Measurements from ENCODE around the gene JOSD2.
"Not testable (repeated sequence)": the region's sequence is repeated elsewhere in the genome, so short reads cannot be mapped to it uniquely, and the experiment has no call there.

JOSD2 gene

DNA sequence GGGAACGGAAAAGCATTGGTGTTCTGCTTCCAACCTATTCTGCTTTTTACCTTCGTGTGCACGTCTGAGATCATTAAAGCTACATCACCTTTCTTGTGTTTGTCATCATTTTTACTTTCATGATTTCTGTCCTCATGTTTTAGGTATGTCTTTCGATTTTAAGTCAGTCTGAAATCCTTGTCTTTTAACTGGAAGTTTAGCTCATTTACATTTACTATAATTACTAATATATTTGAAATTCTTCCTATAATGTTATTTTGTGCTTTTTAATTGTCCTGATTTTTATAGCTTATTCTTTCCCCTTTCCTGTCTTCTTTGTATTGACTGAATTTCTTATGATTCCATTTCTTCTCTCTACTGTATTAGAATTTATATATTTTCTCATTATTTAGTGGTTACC, 22.0 kb upstream of the JOSD2 start:
- Histone ChIP-seq H3K9me3 (peaks cover 5% of the 10 kb centered on the region), H3K27me3 (peaks cover 19% of the 10 kb centered on the region), H3K4me1 (ENCODE audit: control insufficient read depth in 1 of 2, insufficient read depth in 1 of 2, low read depth in 1 of 2, low read length in 1 of 2) (no peaks in the 10 kb centered on the region), H3K36me3 (no peaks in the 10 kb centered on the region), H3K4me3 (ENCODE audit: low read depth in 1 of 2, low read length in 1 of 2) (no peak overlapping the region), H3K27ac (no peak overlapping the region)
- TF ChIP-seq, protein P1, sequence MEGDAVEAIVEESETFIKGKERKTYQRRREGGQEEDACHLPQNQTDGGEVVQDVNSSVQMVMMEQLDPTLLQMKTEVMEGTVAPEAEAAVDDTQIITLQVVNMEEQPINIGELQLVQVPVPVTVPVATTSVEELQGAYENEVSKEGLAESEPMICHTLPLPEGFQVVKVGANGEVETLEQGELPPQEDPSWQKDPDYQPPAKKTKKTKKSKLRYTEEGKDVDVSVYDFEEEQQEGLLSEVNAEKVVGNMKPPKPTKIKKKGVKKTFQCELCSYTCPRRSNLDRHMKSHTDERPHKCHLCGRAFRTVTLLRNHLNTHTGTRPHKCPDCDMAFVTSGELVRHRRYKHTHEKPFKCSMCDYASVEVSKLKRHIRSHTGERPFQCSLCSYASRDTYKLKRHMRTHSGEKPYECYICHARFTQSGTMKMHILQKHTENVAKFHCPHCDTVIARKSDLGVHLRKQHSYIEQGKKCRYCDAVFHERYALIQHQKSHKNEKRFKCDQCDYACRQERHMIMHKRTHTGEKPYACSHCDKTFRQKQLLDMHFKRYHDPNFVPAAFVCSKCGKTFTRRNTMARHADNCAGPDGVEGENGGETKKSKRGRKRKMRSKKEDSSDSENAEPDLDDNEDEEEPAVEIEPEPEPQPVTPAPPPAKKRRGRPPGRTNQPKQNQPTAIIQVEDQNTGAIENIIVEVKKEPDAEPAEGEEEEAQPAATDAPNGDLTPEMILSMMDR (IDR thresholded peaks at IDR 0.05): no peak

DNA sequence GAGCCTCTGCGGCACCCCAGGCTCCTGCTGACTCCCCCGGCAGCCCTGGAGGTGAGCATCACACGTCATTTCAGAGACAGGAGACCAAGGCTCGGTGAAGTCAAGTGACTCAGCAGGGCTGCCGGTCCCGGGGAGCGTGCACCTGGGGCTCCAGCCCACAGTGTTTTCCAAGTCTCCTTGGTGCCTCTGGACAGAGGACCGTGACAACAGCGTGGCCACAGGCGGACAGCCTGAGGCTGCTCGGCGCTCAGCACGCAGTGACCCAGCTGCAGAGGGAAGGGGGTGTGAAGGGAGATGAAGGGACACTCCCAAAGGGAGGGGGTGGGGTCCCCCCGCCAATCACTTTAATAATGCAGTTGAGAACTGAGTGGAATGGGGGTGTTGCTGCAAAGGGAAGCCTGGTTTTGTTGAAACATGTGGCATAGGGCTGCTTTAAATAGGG, 20.2 kb upstream of the JOSD2 start:
- Histone ChIP-seq H3K36me3 (no peaks in the 10 kb centered on the region), H3K4me1 (ENCODE audit: control insufficient read depth in 1 of 2, insufficient read depth in 1 of 2, low read depth in 1 of 2, low read length in 1 of 2) (no peaks in the 10 kb centered on the region), H3K9me3 (peaks cover 5% of the 10 kb centered on the region), H3K4me3 (ENCODE audit: low read depth in 1 of 2, low read length in 1 of 2) (no peak overlapping the region), H3K27ac (no peak overlapping the region), H3K27me3 (peaks cover 19% of the 10 kb centered on the region)
- TF ChIP-seq, protein P1 (IDR thresholded peaks at IDR 0.05): no peak

DNA sequence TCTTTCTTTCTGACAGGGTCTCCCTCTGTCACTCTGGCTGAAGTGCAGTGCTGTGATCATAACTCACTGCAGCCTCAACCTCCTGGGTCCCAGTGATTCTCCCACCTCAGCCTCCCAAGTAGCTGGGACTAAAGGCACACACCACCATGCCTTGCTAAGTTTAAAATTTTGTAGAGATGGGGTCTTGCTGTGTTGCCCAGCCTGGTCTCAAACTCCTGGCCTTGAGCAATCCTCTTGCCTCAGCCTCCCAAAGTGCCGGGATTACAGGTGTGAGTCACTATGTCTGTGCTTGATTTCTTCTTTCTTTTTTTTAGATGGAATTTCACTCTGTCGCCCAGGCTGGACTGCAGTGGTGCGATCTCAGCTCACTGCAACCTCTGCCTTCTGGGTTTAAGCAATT, 17.1 kb upstream of the JOSD2 start:
- H3K36me3 ChIP-seq; H3K4me1 ChIP-seq (ENCODE audit: control insufficient read depth in 1 of 2, insufficient read depth in 1 of 2, low read depth in 1 of 2, low read length in 1 of 2); H3K9me3 ChIP-seq; H3K27ac ChIP-seq; H3K4me3 ChIP-seq (ENCODE audit: low read depth in 1 of 2, low read length in 1 of 2): not testable (repeated sequence)
- H3K27me3 ChIP-seq: peaks cover 10% of the 10 kb centered on the region

DNA sequence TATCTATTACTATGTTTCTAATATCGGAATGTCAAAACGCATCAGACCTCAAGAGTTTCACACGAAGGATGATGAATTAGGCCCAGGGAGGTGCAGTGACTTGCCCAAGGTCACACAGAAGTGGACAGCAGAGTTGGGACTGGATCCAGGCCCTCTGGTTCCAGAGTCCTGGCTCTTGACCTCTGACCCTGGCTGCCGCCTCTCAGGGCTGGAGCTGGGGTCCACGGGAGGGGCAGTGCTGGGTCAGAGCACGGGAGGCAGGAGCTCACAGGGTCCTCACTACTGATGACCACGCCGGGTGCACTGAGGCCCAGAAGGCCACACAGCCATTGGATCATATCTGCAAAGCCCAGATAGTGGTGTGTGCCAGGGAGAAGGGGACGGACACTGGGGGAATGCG, 11.9 kb upstream of the JOSD2 start:
- TF ChIP-seq, protein P1 (IDR thresholded peaks at IDR 0.05): no peak
- no peak overlapping the region for H3K27ac ChIP-seq
- H3K9me3 ChIP-seq: no peaks in the 10 kb centered on the region
- no peaks in the 10 kb centered on the region for H3K27me3 ChIP-seq
- no peaks in the 10 kb centered on the region for H3K4me1 ChIP-seq (ENCODE audit: control insufficient read depth in 1 of 2, insufficient read depth in 1 of 2, low read depth in 1 of 2, low read length in 1 of 2)
- no peaks in the 10 kb centered on the region for H3K36me3 ChIP-seq
- H3K4me3 ChIP-seq (ENCODE audit: low read depth in 1 of 2, low read length in 1 of 2): no peak overlapping the region

DNA sequence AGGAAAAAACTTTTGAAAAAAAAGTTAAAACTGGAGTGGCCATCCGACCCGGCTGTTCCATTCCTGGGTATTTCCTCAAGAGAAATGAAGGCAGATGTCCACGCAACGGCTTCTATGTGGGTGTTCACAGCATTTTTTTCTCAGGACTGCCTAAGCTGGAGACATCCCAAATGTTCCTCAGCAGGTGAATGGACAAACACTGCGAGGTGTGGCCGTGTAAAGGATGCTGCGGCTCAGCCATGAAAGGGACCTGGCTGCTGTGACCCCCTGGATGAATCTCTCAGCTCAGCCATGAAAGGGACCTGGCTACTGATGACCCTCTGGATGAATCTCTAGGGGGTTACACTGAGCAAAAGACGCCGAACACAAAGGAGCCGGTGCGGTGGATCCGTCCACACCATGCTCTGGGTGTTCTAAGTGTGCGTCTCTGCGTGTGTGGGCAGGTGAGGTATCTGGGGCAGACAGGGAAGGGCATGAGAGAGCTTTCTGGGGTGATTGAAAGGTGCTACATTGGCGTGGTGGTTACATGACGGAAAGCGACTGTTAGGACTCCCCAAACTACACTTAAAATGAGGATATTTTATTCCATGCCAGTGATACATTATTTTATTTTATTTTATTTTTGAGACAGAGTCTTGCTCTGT, 10.0 kb upstream of the JOSD2 start:
- H3K27ac ChIP-seq: no peak overlapping the region
- no peak overlapping the region for H3K4me3 ChIP-seq (ENCODE audit: low read depth in 1 of 2, low read length in 1 of 2)
- H3K9me3 ChIP-seq: no peaks in the 10 kb centered on the region
- peaks cover 18% of the 10 kb centered on the region for H3K27me3 ChIP-seq
- no peaks in the 10 kb centered on the region for H3K36me3 ChIP-seq
- H3K4me1 ChIP-seq (ENCODE audit: control insufficient read depth in 1 of 2, insufficient read depth in 1 of 2, low read depth in 1 of 2, low read length in 1 of 2): no peaks in the 10 kb centered on the region
- TF ChIP-seq, protein P1 (IDR thresholded peaks at IDR 0.05): no peak

DNA sequence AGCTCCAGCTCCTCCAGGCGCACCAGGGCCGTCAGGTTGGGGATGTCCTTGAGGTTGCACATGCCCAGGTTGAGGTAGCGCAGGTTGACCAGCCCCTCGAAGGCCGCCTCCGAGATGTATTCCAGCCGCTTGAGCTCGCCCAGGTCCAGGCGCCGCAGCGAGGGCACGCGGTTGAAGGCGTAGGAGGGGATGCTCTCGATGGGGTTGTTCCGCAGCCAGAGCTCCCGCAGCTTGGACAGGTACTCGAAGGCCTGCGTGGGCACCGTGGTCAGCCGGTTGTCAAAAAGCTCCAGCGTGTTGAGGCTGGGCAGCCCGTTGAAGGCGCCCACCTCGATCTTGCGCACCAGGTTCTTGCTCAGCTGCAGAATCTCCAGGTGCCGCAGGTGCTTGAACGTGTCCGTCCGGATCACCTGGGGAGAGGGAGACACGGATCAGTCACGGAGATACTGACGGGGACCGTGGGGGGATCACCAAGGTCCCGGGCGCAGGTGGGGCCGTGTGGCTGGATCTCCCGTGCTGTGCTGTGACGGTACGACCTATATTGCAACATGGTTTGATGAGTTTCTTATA, 8.1 kb upstream of the JOSD2 start:
- H3K4me1 ChIP-seq (ENCODE audit: control insufficient read depth in 1 of 2, insufficient read depth in 1 of 2, low read depth in 1 of 2, low read length in 1 of 2): no peaks in the 10 kb centered on the region

More for the DNA sequence above, 8.1 kb upstream of the JOSD2 start:
- TF ChIP-seq, protein P1 (IDR thresholded peaks at IDR 0.05): no peak
- peaks cover 37% of the 10 kb centered on the region for H3K27me3 ChIP-seq
- no peak overlapping the region for H3K27ac ChIP-seq
- H3K4me3 ChIP-seq (ENCODE audit: low read depth in 1 of 2, low read length in 1 of 2): no peak overlapping the region
- H3K36me3 ChIP-seq: no peaks in the 10 kb centered on the region
- H3K9me3 ChIP-seq: no peaks in the 10 kb centered on the region
